Measurements from ENCODE around the gene IER2.

The IER2 gene

GRCh38 chr19:13104848-13105711, 45.1 kb upstream of the IER2 start:
- no peak for DNase-seq (ENCODE audit: insufficient read length, low spot score)
- TF ChIP-seq POLR2A (IDR thresholded peaks at IDR 0.05; ENCODE audit: low read depth, low read length) (no peak), TAF1 (IDR thresholded peaks at IDR 0.05; ENCODE audit: low read depth, low read length) (no peak), POU2F2 (IDR thresholded peaks at IDR 0.05; ENCODE audit: low read depth, low read length) (0 out of 2 replicates have a peak, but pooled peaks have one; percentile 24), PAX5 (IDR thresholded peaks at IDR 0.05; ENCODE audit: insufficient read depth, low read length, severe bottlenecking) (no peak), SPI1 (IDR thresholded peaks at IDR 0.05; ENCODE audit: low read depth, low read length) (no peak), POLR2AphosphoS5 (IDR thresholded peaks at IDR 0.05; ENCODE audit: low read depth, low read length) (no peak; the same call in 1 of the 2 replicates)
- no peak for FAIRE-seq

GRCh38 chr19:13109361-13110098, 40.7 kb upstream of the IER2 start:
- no peak for FAIRE-seq
- TF ChIP-seq PAX5 (IDR thresholded peaks at IDR 0.05; ENCODE audit: insufficient read depth, low read length, severe bottlenecking) (no peak), POLR2AphosphoS5 (IDR thresholded peaks at IDR 0.05; ENCODE audit: low read depth, low read length) (no peak), POLR2A (IDR thresholded peaks at IDR 0.05; ENCODE audit: low read depth, low read length) (no peak), TAF1 (IDR thresholded peaks at IDR 0.05; ENCODE audit: low read depth, low read length) (no peak), SPI1 (IDR thresholded peaks at IDR 0.05; ENCODE audit: low read depth, low read length) (no peak), POU2F2 (IDR thresholded peaks at IDR 0.05; ENCODE audit: low read depth, low read length) (no peak)

GRCh38 chr19:13110099-13110610, 40.1 kb upstream of the IER2 start:
- FAIRE-seq: no peak

More at GRCh38 chr19:13109361-13110098, 40.7 kb upstream of the IER2 start:
- DNase-seq (ENCODE audit: insufficient read length, low spot score): no peak

GRCh38 chr19:13112555-13112954, 37.7 kb upstream of the IER2 start:
- TF ChIP-seq POU2F2 (IDR thresholded peaks at IDR 0.05; ENCODE audit: low read depth, low read length) (no peak), PAX5 (IDR thresholded peaks at IDR 0.05; ENCODE audit: insufficient read depth, low read length, severe bottlenecking) (no peak), POLR2AphosphoS5 (IDR thresholded peaks at IDR 0.05; ENCODE audit: low read depth, low read length) (no peak), POLR2A (IDR thresholded peaks at IDR 0.05; ENCODE audit: low read depth, low read length) (no peak), SPI1 (IDR thresholded peaks at IDR 0.05; ENCODE audit: low read depth, low read length) (no peak)
- FAIRE-seq: no peak

More at GRCh38 chr19:13110099-13110610, 40.1 kb upstream of the IER2 start:
- no peak for DNase-seq (ENCODE audit: insufficient read length, low spot score)
- TF ChIP-seq POLR2A (IDR thresholded peaks at IDR 0.05; ENCODE audit: low read depth, low read length) (no peak), POLR2AphosphoS5 (IDR thresholded peaks at IDR 0.05; ENCODE audit: low read depth, low read length) (no peak), TAF1 (IDR thresholded peaks at IDR 0.05; ENCODE audit: low read depth, low read length) (no peak), POU2F2 (IDR thresholded peaks at IDR 0.05; ENCODE audit: low read depth, low read length) (no peak), SPI1 (IDR thresholded peaks at IDR 0.05; ENCODE audit: low read depth, low read length) (no peak), PAX5 (IDR thresholded peaks at IDR 0.05; ENCODE audit: insufficient read depth, low read length, severe bottlenecking) (no peak)

GRCh38 chr19:13115936-13116281, 34.3 kb upstream of the IER2 start:
- FAIRE-seq: no peak
- DNase-seq (ENCODE audit: insufficient read length, low spot score): no peak
- TF ChIP-seq POU2F2 (IDR thresholded peaks at IDR 0.05; ENCODE audit: low read depth, low read length): no peak
- no peak for TF ChIP-seq SPI1 (IDR thresholded peaks at IDR 0.05; ENCODE audit: low read depth, low read length)
- no peak for TF ChIP-seq PAX5 (IDR thresholded peaks at IDR 0.05; ENCODE audit: insufficient read depth, low read length, severe bottlenecking)
- no peak for TF ChIP-seq POLR2AphosphoS5 (IDR thresholded peaks at IDR 0.05; ENCODE audit: low read depth, low read length)
- TF ChIP-seq POLR2A (IDR thresholded peaks at IDR 0.05; ENCODE audit: low read depth, low read length): no peak
- no peak for TF ChIP-seq TAF1 (IDR thresholded peaks at IDR 0.05; ENCODE audit: low read depth, low read length)

More at GRCh38 chr19:13112555-13112954, 37.7 kb upstream of the IER2 start:
- no peak for DNase-seq (ENCODE audit: insufficient read length, low spot score)

- TF ChIP-seq SPI1 (IDR thresholded peaks at IDR 0.05; ENCODE audit: low read depth, low read length): peak; percentile 13; the same call in 1 of the 2 replicates
- TF ChIP-seq PAX5 (IDR thresholded peaks at IDR 0.05; ENCODE audit: insufficient read depth, low read length, severe bottlenecking): no peak
- TF ChIP-seq POLR2A (IDR thresholded peaks at IDR 0.05; ENCODE audit: low read depth, low read length): peak; percentile 39; the same call in 1 of the 2 replicates
- TF ChIP-seq TAF1 (IDR thresholded peaks at IDR 0.05; ENCODE audit: low read depth, low read length): peak; percentile 16; the same call in 1 of the 2 replicates
- no peak for TF ChIP-seq POLR2AphosphoS5 (IDR thresholded peaks at IDR 0.05; ENCODE audit: low read depth, low read length)
- no peak for TF ChIP-seq POU2F2 (IDR thresholded peaks at IDR 0.05; ENCODE audit: low read depth, low read length)
- peak; percentile 95 for FAIRE-seq
- DNase-seq (ENCODE audit: insufficient read length, low spot score): peak; percentile 88
These were observed 33.7 kb upstream of the IER2 start, which contains the start of gene TRMT1 for GRCh38 chr19:13116282-13117175. TSS of gene TRMT1 (minus strand) at chr19:13116740. CDS start at chr19:13116399, 341 bp downstream.

GRCh38 chr19:13117176-13117771, 32.9 kb upstream of the IER2 start:
- DNase-seq (ENCODE audit: insufficient read length, low spot score) (no peak), FAIRE-seq (no peak)
- no peak for TF ChIP-seq POU2F2 (IDR thresholded peaks at IDR 0.05; ENCODE audit: low read depth, low read length)
- no peak for TF ChIP-seq POLR2A (IDR thresholded peaks at IDR 0.05; ENCODE audit: low read depth, low read length)
- TF ChIP-seq PAX5 (IDR thresholded peaks at IDR 0.05; ENCODE audit: insufficient read depth, low read length, severe bottlenecking): no peak
- no peak for TF ChIP-seq POLR2AphosphoS5 (IDR thresholded peaks at IDR 0.05; ENCODE audit: low read depth, low read length)
- no peak for TF ChIP-seq SPI1 (IDR thresholded peaks at IDR 0.05; ENCODE audit: low read depth, low read length)

Measured in GM12891 (cell line).